GM12864 (cell line): ENCODE measurements around the gene SGK1.
A peak's percentile ranks its signal among the peaks of the same experiment; 100 is the strongest.

ENCODE experiments used
- DNase-seq: peaks from one replicate; pipeline ENCODE4 v3.0.0-alpha.2; 2011; ENCODE audit warnings: low read depth
- H3K4me3 ChIP-seq: 2 replicates; pipeline ENCODE4 v1.5.1; 2011; ENCODE audit warnings: mild to moderate bottlenecking, low read depth, low read length, control low read depth
- TF ChIP-seq, protein P1 (sequence below): IDR thresholded peaks from 2 replicates; pipeline ENCODE4 v1.5.1; 2011; ENCODE audit warnings: low read depth, mild to moderate bottlenecking, moderate library complexity, low read length, control low read depth, inconsistent platforms; ENCODE audit errors: missing control alignments

SGK1 gene

GRCh38 chr6:134247844-134248580, 69.9 kb downstream of the SGK1 start:
- TF ChIP-seq, protein P1, sequence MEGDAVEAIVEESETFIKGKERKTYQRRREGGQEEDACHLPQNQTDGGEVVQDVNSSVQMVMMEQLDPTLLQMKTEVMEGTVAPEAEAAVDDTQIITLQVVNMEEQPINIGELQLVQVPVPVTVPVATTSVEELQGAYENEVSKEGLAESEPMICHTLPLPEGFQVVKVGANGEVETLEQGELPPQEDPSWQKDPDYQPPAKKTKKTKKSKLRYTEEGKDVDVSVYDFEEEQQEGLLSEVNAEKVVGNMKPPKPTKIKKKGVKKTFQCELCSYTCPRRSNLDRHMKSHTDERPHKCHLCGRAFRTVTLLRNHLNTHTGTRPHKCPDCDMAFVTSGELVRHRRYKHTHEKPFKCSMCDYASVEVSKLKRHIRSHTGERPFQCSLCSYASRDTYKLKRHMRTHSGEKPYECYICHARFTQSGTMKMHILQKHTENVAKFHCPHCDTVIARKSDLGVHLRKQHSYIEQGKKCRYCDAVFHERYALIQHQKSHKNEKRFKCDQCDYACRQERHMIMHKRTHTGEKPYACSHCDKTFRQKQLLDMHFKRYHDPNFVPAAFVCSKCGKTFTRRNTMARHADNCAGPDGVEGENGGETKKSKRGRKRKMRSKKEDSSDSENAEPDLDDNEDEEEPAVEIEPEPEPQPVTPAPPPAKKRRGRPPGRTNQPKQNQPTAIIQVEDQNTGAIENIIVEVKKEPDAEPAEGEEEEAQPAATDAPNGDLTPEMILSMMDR = no peak
- DNase-seq = no peak
- H3K4me3 ChIP-seq = no peak overlapping the region

DNA sequence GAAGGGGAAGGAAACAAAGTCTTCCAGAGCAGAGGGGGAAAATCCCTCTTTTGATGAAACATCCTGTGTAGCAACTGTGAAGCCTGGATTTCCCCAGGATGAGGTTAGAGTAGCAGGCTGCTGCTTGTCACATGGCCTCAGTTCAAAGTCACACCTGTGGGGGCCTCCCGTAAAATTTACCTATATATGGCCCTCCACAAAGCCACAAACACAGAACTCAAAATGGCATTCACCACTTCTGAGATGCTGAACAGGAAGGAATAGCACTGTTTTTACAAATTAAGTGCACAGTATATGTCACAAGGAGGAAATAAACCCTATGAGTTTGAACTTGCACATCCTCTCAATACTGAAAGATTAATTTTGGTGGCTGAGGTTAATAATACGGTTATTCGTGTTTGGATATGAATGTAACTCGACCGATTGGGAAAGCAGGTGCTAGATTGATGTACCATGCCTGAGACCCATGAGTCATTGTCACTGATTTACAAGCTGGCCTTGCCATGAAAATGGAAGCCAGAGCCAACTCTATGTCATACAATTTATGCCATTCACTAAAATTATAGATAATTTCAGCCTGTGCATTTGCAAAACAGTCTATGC, 70.6 kb downstream of the SGK1 start:
- TF ChIP-seq, protein P1 = no peak
- H3K4me3 ChIP-seq = no peak overlapping the region
- peak; percentile 89 for DNase-seq

DNA sequence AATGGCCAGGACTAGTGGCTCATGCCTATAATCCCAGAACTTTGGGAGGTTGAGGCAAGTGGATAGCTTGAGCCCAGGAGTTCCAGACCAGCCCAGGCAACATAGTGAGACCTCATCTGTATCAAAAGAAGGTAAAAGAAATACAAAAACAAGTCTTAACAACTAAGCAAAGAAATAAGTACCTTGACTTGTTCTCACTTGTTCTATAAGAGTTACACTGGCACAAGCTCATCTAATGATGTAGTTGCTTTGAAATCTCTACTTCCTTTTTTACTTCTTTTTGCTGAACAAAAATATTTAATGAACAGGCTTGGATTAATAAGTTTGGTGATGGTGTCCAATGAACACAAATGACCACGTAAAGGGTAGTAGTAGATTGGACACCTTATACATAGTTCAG, 72.2 kb downstream of the SGK1 start:
- no peak overlapping the region for H3K4me3 ChIP-seq
- TF ChIP-seq, protein P1 = no peak
- no peak for DNase-seq

DNA sequence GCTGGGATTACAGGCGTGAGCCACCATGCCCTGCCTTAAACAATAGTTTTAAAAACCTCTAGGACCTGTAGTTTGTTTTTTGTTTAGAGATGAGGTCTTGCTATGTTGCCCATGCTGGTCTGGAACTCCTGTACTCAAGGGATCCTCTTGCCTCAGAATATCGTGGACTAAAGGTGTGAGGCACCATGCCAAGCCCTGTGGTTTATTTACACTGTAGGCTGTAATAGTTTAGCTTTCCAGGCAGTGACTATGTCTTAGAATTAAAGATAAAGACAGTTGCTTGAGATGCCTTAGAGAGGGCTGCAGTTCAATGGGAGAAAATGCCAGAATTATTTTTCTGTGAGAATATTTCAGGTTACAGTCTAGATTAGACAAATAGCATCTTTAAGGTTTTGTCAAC, 72.9 kb downstream of the SGK1 start:
- no peak overlapping the region for H3K4me3 ChIP-seq
- TF ChIP-seq, protein P1 = no peak
- no peak for DNase-seq

- TF ChIP-seq, protein P1 = no peak
- peak; percentile 34 for DNase-seq
- H3K4me3 ChIP-seq = no peak overlapping the region
Measured at GRCh38 chr6:134240665-134241431, 77.1 kb downstream of the SGK1 start.

GRCh38 chr6:134238960-134239795, 78.7 kb downstream of the SGK1 start:
- no peak for DNase-seq
- H3K4me3 ChIP-seq = no peak overlapping the region
- TF ChIP-seq, protein P1 = no peak
